Body of pancreas (tissue), 4 donors: ENCODE measurements around the gene TTC7B. TPM values are rescaled to one million over a fixed set of nuclear protein-coding genes. Genes with fewer than 3 reads are reported as not detected.

Experiments
- ATAC-seq: fragments of 150-250 bp; one replicate; pipeline ENCODE4 v1.9.1; 2016
- DNase-seq, 4 donors: peaks; one replicate each; pipeline ENCODE4 v3.0.0-alpha.2; 2019
- H3K27ac ChIP-seq, 4 donors: fragments of 200-600 bp; sonication (generic); 1 replicate in 3 of 4; 2 replicates in 1 of 4; pipeline versions ENCODE4 v1.5.1 to v1.6.1; 2016 to 2019; ENCODE audit warnings: mild to moderate bottlenecking in 1 of 4, mixed read lengths in 1 of 4, moderate library complexity in 1 of 4
- H3K27me3 ChIP-seq, 2 donors: fragments of 200-600 bp; sonication (generic); one replicate each; pipeline ENCODE4 v1.6.0; 2016; ENCODE audit warnings: mild to moderate bottlenecking in 1 of 2
- H3K36me3 ChIP-seq, 2 donors: fragments of 200-600 bp; sonication (generic); replicated peaks in 1 of 2; 2 replicates each; pipeline ENCODE4 v1.5.1; 2016; ENCODE audit warnings: low read depth in 2 of 2; ENCODE audit not compliant: insufficient read depth in 1 of 2
- H3K4me1 ChIP-seq: fragments of 200-600 bp; sonication (generic); one replicate; pipeline ENCODE4 v1.6.0; 2016
- H3K4me3 ChIP-seq, 2 donors: fragments of 200-600 bp; sonication (generic); 1 replicate in 1 of 2; 2 replicates in 1 of 2; pipeline ENCODE4 v1.5.1; 2016 to 2019
- H3K9me3 ChIP-seq, 3 donors: fragments of 200-600 bp; sonication (generic); 1 replicate in 2 of 3; 2 replicates in 1 of 3; pipeline ENCODE4 v1.5.1; 2016
- POLR2A ChIP-seq, 3 donors: fragments of 450-650 bp; IDR thresholded peaks; one replicate each; pipeline ENCODE4 v1.6.1; 2016; ENCODE audit warnings: antibody characterized with exemption in 3 of 3, mild to moderate bottlenecking in 2 of 3
- WGBS, 2 donors: methylation state at CpG; one replicate each; pipeline ENCODE4 v1.1.5; 2017; 5-methylcytosine and 5-hydroxymethylcytosine counted together
- intact Hi-C: fragments of 100-400 bp; cut with DNase I; formaldehyde crosslinking; loops from one replicate; pipeline ENCODE4 v1.15.1; 2023
- total RNA-seq, 2 donors: library from RNA; depleted of rRNA; stranded (reverse); fragments of >200 nt; gene quantifications; one replicate each; pipeline ENCODE4 v1.1.0, GENCODE V29; 2016
- TF ChIP-seq, protein P1 (sequence below), 7 experiments: fragments of 450-650 bp in 4 of 7; fragments of 200-600 bp in 3 of 7; sonication (generic) in 3 of 7; IDR thresholded peaks; one replicate each; pipeline ENCODE4 v1.5.1; 2016 to 2019; ENCODE audit warnings: antibody characterized with exemption in 7 of 7

TTC7B gene
- total RNA-seq, 2 donors from 2014 or later = 15.3 to 44.2 TPM

DNA sequence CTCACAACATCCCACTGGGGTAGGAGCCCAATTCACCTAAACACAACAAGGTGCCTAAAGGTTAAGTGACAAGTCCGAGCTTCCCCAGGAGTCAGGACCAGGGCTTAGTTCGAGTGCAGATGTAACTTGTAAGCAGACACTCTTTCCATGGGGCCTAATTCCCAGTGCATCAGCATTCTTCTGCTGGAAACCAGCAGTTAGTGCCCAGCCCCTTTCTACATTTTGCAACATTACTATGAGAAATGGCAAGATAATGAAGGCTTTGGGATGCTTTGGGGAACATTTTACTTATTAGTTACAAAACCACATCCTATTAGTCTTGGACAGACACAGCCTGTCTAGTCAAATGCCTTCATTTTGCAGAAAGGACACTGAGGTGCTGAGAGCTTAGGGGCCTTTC, 239.6 kb downstream of the TTC7B start:
- Histone ChIP-seq H3K36me3 (no peaks in the 10 kb centered on the region), H3K9me3 (no peaks in the 10 kb centered on the region), H3K4me3 (no peak overlapping the region), H3K27me3 (no peaks in the 10 kb centered on the region), H3K27ac (no peak overlapping the region), H3K4me1 (no peaks in the 10 kb centered on the region)
- no peak for TF ChIP-seq POLR2A (IDR thresholded peaks at IDR 0.05)
- TF ChIP-seq, protein P1, sequence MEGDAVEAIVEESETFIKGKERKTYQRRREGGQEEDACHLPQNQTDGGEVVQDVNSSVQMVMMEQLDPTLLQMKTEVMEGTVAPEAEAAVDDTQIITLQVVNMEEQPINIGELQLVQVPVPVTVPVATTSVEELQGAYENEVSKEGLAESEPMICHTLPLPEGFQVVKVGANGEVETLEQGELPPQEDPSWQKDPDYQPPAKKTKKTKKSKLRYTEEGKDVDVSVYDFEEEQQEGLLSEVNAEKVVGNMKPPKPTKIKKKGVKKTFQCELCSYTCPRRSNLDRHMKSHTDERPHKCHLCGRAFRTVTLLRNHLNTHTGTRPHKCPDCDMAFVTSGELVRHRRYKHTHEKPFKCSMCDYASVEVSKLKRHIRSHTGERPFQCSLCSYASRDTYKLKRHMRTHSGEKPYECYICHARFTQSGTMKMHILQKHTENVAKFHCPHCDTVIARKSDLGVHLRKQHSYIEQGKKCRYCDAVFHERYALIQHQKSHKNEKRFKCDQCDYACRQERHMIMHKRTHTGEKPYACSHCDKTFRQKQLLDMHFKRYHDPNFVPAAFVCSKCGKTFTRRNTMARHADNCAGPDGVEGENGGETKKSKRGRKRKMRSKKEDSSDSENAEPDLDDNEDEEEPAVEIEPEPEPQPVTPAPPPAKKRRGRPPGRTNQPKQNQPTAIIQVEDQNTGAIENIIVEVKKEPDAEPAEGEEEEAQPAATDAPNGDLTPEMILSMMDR (IDR thresholded peaks at IDR 0.05) = no peak
- DNase-seq (peak in 1 of 4 donors; percentile 23), ATAC-seq (peak; percentile 58)
- intact Hi-C loops = no loop called here
- 82 to 96% methylated on average over 2 of the region's 2 CpGs for WGBS, 2 donors

DNA sequence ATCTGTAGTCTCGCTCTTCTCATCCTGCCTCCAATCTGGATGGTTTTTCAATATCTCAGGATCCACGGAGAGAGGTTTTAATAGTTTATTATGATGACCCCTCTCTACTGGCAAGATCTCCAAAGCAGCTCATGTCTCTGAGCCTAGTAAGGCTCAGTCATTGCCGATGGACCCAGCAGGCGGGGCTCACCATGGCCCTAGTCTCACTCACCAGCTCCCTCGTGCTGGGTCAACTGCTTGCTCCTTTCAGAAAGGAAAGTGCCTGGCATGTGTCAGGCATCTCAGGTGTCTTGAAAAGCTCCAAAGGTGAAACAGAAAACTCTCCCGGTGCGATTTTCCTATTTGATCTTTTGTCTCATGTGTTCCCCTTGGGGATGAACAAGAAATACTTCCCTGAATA, 240.4 kb downstream of the TTC7B start:
- Histone ChIP-seq H3K27ac (no peak overlapping the region), H3K4me3 (no peak overlapping the region), H3K36me3 (no peaks in the 10 kb centered on the region), H3K27me3 (no peaks in the 10 kb centered on the region), H3K9me3 (no peaks in the 10 kb centered on the region), H3K4me1 (no peaks in the 10 kb centered on the region)
- ATAC-seq = no peak
- 95 to 96% methylated on average over 7 of the region's 7 CpGs for WGBS, 2 donors
- TF ChIP-seq, protein P1 (IDR thresholded peaks at IDR 0.05) = no peak
- TF ChIP-seq POLR2A (IDR thresholded peaks at IDR 0.05) = no peak
- intact Hi-C loops = no loop called here
- no peak for DNase-seq

DNA sequence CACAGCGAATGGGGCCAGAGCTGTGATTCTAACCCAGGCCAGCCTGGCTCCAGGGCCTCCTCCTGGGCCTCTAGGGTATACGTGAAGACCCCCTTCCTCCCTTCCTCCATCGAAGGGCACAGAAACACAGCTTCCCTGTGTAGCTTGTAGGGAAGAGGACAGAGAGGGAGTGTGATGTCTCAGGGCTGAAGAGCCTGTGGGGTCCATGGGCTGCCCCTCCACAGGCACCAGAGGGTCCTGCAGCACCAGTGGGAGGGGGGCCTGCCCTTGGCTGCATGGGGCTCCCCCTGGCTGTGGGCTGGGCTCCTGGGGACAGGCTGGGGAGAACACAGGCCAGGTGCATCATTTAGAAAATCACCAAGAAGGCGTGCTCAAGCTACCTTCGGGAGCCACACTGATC, 240.9 kb downstream of the TTC7B start:
- Histone ChIP-seq H3K27ac (no peak overlapping the region), H3K36me3 (no peaks in the 10 kb centered on the region), H3K9me3 (no peaks in the 10 kb centered on the region), H3K4me1 (no peaks in the 10 kb centered on the region), H3K27me3 (no peaks in the 10 kb centered on the region), H3K4me3 (no peak overlapping the region)
- ATAC-seq (no peak), DNase-seq (no peak)
- 89 to 90% methylated on average over 3 to 5 of the region's 5 CpGs for WGBS, 2 donors
- TF ChIP-seq, protein P1 (IDR thresholded peaks at IDR 0.05) = no peak
- no peak for TF ChIP-seq POLR2A (IDR thresholded peaks at IDR 0.05)
- intact Hi-C loops = no loop called here

DNA sequence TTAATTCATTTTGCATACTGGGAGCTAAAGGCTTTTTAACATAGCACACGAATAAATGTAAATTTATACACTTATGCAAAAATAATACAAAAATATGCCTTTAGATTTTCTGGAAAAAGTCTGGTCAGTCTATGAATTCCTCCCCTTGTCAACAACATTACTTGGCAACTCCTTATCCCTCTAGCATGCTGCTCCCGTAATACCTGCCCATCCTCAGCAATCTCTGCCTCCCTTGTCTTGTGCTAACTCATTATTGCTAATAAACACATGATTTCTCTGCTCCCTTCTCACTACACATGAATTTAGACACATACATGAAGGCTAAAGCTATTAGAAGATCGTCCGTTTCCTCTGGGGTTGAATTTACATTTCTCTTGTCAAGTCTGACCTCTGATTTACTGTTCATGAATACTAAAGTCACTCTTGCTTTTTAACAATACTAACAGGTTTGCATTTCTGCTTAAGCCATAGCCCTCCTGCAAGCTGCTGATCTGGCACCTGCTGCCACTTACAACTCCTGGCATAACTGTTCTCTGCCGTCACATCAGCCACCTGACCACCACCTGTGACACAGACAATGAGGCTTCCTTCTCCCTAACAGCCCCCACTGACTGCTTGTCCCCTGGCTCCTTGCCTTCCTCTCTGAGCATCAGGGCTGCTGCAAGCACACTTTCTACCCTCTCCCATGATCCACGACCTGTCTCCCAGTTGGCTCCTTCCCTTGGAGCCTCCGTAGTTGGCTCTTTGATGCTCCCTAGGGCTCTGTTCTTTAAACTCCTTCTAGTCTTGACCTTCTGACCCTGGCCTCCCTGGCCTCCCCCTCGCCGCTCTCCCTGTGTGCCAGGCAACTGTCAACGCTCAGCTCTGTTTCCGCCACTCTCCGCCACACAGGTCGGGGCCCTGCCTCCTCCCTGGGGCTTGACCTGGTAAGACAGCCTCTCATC, 241.8 kb downstream of the TTC7B start:
- ATAC-seq = no peak
- intact Hi-C loops = no loop called here
- no peaks in the 10 kb centered on the region for H3K27me3 ChIP-seq
- no peak overlapping the region for H3K4me3 ChIP-seq
- DNase-seq = no peak
- WGBS, 2 donors = 79 to 83% methylated on average over 13 of the region's 13 CpGs
- H3K4me1 ChIP-seq = no peaks in the 10 kb centered on the region
- TF ChIP-seq POLR2A (IDR thresholded peaks at IDR 0.05) = no peak
- TF ChIP-seq, protein P1 (IDR thresholded peaks at IDR 0.05) = no peak
- peak overlapping the region in 1 of 4 donors; percentile 9 for H3K27ac ChIP-seq
- H3K9me3 ChIP-seq = no peaks in the 10 kb centered on the region
- H3K36me3 ChIP-seq = no peaks in the 10 kb centered on the region
